Kidney (tissue), 14 donors: ENCODE data around the gene YTHDC1. TPM values are rescaled to one million over a fixed set of nuclear protein-coding genes. Genes with fewer than 3 reads are reported as not detected.

Experiments
- DNase-seq, 5 donors: peaks; one replicate each; pipeline ENCODE4 v3.0.0-alpha.2; 2013 to 2020
- FAIRE-seq: peaks from 2 replicates; lab custom pipeline; 2012; peaks lifted over from hg19 to GRCh38; lab: Jason Lieb, UNC
- H3K27ac ChIP-seq, 2 donors: one replicate each; pipeline ENCODE4 v1.7.0; 2013; ENCODE audit warnings: low read depth in 2 of 2, low read length in 2 of 2, inconsistent platforms in 1 of 2
- H3K27me3 ChIP-seq: one replicate; pipeline ENCODE4 v1.7.1; 2013; ENCODE audit warnings: low read length, inconsistent platforms; ENCODE audit not compliant: control insufficient read depth, insufficient read depth
- H3K36me3 ChIP-seq, 3 donors: one replicate each; pipeline versions ENCODE4 v1.7.0 to v1.7.1; 2013; ENCODE audit warnings: low read length in 3 of 3, control low read depth in 1 of 3, inconsistent platforms in 1 of 3; ENCODE audit not compliant: insufficient read depth in 3 of 3, control insufficient read depth in 2 of 3
- H3K4me1 ChIP-seq, 3 donors: one replicate each; pipeline versions ENCODE4 v1.7.0 to v1.7.1; 2013; ENCODE audit warnings: low read length in 3 of 3, inconsistent platforms in 1 of 3, low read depth in 1 of 3; ENCODE audit not compliant: control insufficient read depth in 2 of 3, insufficient read depth in 2 of 3
- H3K4me3 ChIP-seq, 3 donors: one replicate each; pipeline versions ENCODE4 v1.7.0 to v1.8.1; 2013; ENCODE audit warnings: low read length in 3 of 3, control low read depth in 1 of 3, inconsistent platforms in 1 of 3
- H3K9ac ChIP-seq, 3 donors: one replicate each; pipeline versions ENCODE4 v1.7.0 to v1.7.1; 2013; ENCODE audit warnings: low read length in 3 of 3, control low read depth in 1 of 3, inconsistent platforms in 1 of 3
- H3K9me3 ChIP-seq, 3 donors: one replicate each; pipeline versions ENCODE4 v1.7.0 to v1.7.1; 2013; ENCODE audit warnings: low read length in 3 of 3, control low read depth in 1 of 3, inconsistent platforms in 1 of 3; ENCODE audit not compliant: control insufficient read depth in 2 of 3, insufficient read depth in 1 of 3
- intact Hi-C: fragments of 100-400 bp; cut with DNase I; formaldehyde crosslinking; loops from one replicate; pipeline ENCODE4 v1.11.1; 2022
- polyA plus RNA-seq: library from polyadenylated mRNA; stranded (reverse); fragments of 350-450 nt; fragmentation: Illumina TruSeq; extraction: RNeasy Lipid Tissue Mini Kit (QIAGEN cat#74804); gene quantifications from one replicate; pipeline ENCODE4 v1.2.3, GENCODE V29; 2014; ENCODE audit warnings: low read depth, low replicate concordance; ENCODE audit not compliant: insufficient read depth
- total RNA-seq: library from RNA; stranded (reverse); fragmentation: NEBNext Ultra II Directional; extraction: Animal tissue kit (Norgen Biotek cat#: 25700); gene quantifications from one replicate; pipeline ENCODE4 v1.2.1, GENCODE V29; 2021
- TF ChIP-seq, protein P1 (sequence below): IDR thresholded peaks from 3 replicates; pipeline ENCODE4 v1.5.1; 2012; ENCODE audit warnings: mild to moderate bottlenecking, moderate library complexity, borderline replicate concordance; ENCODE audit not compliant: insufficient read depth; ENCODE audit errors: extremely low read depth
- donor health status: control.
- donor health status: control.
- donor health status: control.
- donor health status: control.
- donor health status: control.
- donor health status: DM: yes; HTN: yes; CAD: no.
- donor health status: Normal renal cell carcinoma (clear cell type).

YTHDC1 gene
- total and polyA plus RNA-seq, 2 donors from 2014 or later: 32.6 to 99.7 TPM

DNA sequence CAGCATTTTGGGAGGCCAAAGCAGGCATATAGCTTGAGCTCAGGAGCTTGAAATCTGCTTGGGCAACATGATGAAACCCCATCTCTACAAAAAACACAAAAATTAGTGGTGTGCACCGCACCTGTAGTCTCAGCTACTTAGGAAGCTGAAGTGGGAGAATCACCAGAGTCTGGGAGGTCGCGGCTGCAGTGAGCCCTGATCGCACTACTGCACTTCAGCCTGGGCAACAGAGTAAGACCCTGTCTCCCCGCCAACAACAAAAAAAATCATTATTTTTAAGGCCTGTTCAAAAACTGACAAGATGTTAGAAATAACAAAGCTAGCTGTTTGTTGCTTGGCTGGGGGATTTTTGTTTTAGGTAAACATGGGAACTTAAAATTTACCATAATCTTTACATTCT, 5.1 kb downstream of the YTHDC1 start:
- Histone ChIP-seq H3K4me1 (peaks cover 0 to 26% (median 12%) of the 10 kb centered on the region in 3 donors), H3K27me3 (no peaks in the 10 kb centered on the region), H3K27ac (peak overlapping the region in 1 of 2 donors; percentile 18), H3K9ac (no peak overlapping the region), H3K9me3 (no peaks in the 10 kb centered on the region), H3K36me3 (no peaks in the 10 kb centered on the region), H3K4me3 (peak overlapping the region in 2 of 3 donors; percentile 16 to 35)
- DNase-seq (no peak), FAIRE-seq (no peak)
- intact Hi-C loops: no loop called here
- TF ChIP-seq, protein P1, sequence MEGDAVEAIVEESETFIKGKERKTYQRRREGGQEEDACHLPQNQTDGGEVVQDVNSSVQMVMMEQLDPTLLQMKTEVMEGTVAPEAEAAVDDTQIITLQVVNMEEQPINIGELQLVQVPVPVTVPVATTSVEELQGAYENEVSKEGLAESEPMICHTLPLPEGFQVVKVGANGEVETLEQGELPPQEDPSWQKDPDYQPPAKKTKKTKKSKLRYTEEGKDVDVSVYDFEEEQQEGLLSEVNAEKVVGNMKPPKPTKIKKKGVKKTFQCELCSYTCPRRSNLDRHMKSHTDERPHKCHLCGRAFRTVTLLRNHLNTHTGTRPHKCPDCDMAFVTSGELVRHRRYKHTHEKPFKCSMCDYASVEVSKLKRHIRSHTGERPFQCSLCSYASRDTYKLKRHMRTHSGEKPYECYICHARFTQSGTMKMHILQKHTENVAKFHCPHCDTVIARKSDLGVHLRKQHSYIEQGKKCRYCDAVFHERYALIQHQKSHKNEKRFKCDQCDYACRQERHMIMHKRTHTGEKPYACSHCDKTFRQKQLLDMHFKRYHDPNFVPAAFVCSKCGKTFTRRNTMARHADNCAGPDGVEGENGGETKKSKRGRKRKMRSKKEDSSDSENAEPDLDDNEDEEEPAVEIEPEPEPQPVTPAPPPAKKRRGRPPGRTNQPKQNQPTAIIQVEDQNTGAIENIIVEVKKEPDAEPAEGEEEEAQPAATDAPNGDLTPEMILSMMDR: no peak

DNA sequence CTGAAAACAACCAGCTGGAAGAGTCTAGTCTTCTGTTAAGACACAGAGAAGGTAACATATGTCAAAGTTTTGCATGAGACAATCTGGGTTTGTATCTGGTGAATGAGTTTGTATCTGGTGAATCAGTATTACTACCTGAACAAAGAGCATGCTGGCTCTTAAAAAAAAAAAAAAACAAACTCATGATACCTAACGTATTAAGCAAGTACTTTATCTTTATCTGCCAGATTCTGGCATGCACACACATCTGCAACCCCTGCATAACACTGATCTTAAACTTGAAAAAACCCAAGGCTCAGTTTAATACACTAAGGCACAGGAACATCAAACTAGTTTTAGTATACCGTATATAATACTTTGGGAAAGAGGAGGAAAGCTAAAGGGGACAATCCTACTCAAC, 5.8 kb downstream of the YTHDC1 start:
- Histone ChIP-seq H3K36me3 (no peaks in the 10 kb centered on the region), H3K27ac (no peak overlapping the region), H3K9ac (no peak overlapping the region), H3K4me1 (peaks cover 0 to 30% (median 14%) of the 10 kb centered on the region in 3 donors), H3K9me3 (no peaks in the 10 kb centered on the region), H3K4me3 (peak overlapping the region in 1 of 3 donors; percentile 35), H3K27me3 (no peaks in the 10 kb centered on the region)
- FAIRE-seq: no peak
- intact Hi-C loops: no loop called here
- TF ChIP-seq, protein P1: no peak
- no peak for DNase-seq

DNA sequence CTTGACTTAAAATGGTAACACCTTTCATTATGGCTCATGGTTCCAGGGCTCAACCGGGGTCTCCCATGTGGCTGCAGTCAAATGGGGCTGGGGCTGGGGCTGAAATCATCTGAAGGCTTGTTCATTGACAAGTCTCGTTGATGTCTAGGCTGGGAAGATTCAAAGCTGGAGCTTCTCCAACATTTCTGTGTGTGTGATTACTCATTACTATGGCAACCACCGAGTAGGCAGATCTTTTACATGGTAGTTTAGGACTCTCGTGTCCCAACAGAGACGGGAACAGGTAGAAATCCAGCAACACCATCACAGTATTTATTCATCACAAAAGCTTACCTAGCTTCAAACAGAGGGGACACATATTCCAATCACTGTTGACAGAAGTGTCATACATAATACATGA, 7.8 kb downstream of the YTHDC1 start:
- H3K9ac ChIP-seq: no peak overlapping the region
- no peak overlapping the region for H3K27ac ChIP-seq
- peak overlapping the region in 1 of 3 donors; percentile 23 for H3K4me3 ChIP-seq
- H3K9me3 ChIP-seq: no peaks in the 10 kb centered on the region
- TF ChIP-seq, protein P1: no peak
- DNase-seq (peak in 1 of 5 donors; percentile 49), FAIRE-seq (no peak)
- H3K27me3 ChIP-seq: no peaks in the 10 kb centered on the region
- peaks cover 0 to 35% (median 14%) of the 10 kb centered on the region in 3 donors for H3K4me1 ChIP-seq
- intact Hi-C loops: no loop called here
- peaks cover 0 to 3% (median under 1%) of the 10 kb centered on the region in 3 donors for H3K36me3 ChIP-seq

DNA sequence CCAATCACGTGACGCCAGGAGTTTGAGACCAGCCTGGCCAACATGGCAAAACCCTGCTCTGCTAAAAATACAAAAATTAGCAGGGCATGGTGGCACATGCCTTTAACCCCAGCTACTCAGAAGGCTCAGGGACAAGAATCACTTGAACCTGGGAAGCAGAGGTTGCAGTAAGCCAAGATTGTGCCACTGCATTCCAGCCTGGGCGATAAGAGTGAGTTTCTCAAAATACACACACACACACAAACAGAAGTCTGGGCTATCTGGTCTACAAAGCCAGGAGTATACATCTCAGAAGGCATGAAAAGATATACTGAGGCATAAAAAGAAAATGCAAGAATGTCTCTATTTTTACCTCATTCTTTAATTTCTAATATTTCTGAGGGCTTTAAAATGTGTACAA, 11.3 kb downstream of the YTHDC1 start:
- intact Hi-C loops: no loop called here
- Histone ChIP-seq H3K4me3 (no peak overlapping the region), H3K27ac (no peak overlapping the region), H3K36me3 (peaks cover 3 to 12% (median 11%) of the 10 kb centered on the region in 3 donors), H3K9ac (no peak overlapping the region), H3K4me1 (peaks cover 0 to 13% (median 8%) of the 10 kb centered on the region in 3 donors), H3K27me3 (no peaks in the 10 kb centered on the region), H3K9me3 (no peaks in the 10 kb centered on the region)
- TF ChIP-seq, protein P1: no peak
- FAIRE-seq (no peak), DNase-seq (no peak)
